COR-L47 (cell line): ENCODE measurements around the gene CHM.

Experiments used
- DNase-seq: peaks from one replicate; lab custom pipeline; 2025; lab: John Stamatoyannopoulos, UW

CHM gene

DNA sequence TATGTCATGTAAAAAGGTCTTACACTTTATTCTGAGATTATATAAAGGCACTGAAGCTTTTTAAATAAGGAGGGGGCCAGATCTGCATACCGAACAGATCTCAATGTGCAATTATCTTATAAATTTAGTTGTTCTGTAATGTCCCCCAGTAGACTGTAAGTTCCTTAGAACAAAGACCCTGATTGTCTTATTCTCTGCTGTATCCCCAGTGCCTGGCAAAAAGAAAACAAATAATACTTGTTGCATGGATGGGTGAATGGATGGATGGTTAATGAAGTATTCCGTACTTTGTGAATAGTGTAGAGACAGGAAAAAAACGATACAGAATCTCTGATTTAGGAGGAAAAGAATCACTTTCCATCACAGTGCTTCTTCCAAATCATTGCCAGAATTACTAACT is 141.5 kb downstream of the CHM start:
- DNase-seq, result no peak

DNA sequence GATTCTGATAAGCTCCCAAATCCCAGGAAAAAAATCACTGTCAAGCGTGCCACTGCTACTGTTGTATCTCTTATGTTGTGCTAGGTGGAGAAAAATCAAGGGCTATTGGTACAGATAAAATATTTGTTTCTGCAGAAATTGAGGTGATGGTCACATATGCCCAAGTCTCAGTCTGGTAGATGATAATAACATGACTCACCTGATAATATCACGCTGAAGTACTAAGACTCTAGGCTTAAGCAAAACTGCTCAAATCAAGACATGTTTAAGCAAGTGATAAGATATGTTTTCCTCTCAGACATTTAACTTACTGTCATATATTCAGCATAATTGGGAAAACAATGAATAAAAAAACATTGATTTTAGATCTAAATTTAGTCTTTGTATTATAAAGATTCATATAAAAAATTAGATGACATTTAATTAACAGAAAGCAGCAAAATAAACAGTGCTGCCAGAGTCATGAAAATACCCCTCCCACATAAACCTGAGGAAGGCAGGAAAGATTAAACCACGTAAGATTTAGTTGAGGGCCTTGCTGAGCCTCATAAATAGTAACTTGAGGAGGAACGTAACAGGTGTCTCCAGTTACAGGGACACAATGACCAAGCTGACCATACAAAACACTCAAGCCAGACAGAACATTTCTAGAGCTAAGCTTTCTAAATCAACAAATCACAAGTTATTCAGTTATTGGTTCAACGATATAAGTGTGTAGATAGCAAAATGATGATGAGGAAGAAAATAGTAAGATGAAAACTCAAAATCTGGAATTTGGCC is 143.5 kb downstream of the CHM start:
- no peak for DNase-seq

DNA sequence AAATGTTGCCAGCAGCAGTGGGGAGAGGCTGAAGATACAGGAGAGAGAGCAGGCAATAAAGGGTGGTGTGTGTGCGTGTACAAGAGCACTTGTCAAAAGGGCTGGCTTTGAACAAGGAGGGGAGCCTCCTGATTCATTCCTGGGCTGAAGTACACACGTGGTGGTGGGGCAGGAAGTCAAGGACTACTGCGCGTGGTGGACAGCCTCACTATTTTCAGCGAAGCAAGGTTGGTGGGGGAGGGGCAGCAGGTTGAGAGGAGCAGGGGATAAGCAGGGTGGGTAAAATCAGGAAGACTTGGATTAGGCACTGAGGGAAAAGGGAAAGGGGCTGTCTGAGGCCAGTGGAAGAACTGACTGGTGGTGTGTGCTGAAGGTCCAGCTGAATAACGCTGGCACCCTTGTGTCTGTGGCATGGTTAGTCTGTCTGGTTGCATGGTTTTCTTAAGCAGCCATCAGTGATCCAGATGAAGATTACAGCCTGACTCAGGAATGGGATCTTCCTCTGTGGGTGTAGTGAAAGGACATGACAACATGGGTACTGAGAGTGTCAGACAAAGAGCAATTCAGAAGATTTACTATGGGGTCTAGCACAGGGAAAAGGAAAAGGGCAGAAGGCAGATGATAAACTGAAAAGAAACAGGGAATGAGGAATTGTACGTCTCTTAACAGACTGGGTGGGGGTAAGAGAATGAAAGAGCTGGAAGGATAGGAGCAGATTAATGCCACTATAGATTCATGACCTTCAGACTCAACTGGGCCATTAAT is 149.8 kb downstream of the CHM start:
- DNase-seq, result no peak

DNA sequence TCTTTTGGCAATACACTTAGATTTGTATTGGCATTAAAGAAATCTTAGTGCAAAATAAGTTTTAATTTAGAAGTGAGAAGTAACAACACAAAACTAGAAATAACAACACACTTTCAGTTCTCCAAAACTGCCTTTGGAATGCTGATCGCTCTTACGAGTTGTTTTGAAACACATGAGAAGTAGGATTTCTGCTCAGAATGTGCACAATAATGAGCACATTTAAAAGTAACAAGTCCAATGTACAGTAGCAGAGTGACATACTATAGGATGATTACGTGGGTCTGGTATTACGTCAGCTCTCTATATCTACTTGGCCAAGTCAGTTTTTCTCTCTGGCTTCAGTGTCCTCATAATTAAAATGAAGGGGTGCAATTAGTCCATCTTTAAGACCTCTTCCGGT is 164.8 kb downstream of the CHM start:
- DNase-seq, result no peak

DNA sequence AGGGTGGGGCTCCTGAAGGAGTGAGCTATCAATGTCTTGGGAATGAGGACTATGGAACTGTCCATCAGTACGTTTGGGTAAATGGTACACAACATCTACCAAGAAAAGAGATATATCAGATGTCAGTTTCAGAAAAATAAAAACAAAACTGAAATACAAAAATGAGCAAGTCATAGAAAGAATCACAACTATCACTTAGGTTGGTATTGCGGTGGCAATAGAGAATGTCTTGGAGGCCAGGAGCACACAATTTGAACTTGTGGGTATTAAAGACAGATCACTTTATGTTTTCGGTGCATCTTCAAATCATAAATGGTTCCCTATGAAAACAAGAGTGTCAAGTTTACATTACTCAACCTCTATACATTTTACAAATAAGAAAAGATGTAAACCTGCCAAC is 176.8 kb downstream of the CHM start:
- no peak for DNase-seq

DNA sequence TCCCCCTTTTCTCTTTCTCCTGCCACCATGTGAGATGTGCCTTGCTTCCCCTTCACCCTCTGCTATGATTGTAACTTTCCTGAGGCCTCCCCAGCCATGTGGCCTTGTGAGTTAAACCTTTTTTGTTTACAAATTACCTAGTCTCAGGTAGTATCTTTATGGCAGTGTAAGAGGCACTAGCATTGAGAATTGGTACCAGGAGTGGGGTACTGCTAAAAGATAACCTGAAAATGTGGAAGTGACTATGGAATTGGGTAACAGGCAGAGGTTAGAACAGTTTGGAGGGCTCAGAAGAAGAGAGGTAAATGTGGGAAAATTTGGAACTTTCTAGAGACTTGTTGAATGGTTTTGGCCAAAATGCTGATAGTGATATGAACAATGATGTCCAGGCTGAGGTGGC is 182.0 kb downstream of the CHM start:
- DNase-seq, result no peak

DNA sequence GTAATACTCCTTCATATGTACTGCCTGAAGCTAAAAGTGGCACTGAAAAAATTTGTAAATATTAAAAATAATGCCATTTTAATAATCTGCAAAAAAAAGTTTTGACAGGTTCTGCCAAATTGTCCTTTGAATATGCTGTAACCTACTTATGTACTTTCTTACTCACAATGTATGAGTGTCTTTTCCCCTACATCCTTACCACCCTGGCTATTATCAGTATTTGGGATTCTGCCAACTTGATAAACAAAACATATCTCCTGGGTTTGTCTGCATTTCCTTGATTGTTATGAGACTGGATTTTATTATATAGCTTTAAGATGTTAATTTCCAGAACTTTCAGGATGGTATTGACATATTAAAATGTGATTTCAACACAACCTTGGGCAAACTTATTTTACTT is 187.9 kb downstream of the CHM start:
- peak; percentile 8 for DNase-seq

DNA sequence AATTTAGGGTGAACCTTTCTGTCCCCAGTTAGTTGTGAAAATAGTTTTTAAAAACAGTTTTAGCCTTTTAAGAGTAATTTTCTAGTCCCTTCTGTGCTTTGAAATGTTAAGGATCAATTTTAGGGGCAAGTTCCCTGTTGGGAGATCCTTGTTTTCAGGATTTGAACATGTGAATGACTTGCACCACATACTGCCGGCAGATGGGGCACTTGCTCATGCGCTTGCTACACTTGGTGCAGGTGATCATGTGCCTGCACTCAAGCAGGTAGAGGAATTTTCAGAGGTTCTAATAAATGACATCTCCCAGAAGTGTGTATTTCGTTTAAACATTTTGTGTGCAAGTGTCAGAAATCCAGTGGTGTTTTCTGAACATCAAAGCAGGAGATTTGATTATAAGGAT is 195.9 kb downstream of the CHM start:
- no peak for DNase-seq

DNA sequence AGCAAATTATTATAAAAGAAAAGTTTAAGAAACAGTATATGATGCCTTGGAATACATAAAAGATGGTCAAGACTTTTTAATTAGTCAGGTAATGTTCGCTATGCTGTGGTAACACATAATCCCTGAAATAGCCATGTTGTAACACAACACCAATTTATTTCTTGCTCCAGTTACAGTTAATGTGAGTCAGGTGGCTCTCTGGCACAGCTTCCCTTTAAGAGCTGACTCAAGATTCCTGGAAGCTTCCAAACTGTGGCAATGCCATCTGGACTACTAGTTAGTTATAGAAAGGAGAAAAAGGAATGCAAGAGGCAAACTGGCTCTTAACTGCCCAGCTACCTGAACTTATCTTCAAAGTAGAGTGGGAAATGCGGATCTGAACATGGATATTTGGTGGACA is 210.5 kb downstream of the CHM start:
- no peak for DNase-seq

DNA sequence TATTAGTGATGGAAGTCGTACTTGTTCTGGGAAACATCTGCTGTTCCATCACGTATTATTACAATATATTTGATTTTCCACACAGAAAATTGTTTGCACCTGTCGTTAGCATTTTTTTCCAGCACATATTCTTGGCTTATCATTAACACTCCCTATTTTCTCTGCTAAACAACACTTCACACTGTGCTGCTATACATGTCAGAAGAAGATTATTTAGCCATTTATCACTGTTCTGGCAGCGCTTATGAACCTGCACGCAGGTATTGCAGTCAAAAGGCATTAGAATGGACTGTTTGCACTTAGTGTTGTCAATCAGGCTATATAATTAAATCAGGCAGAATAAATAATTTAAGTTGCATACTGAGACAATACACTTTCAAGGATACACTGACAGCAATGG is 218.6 kb downstream of the CHM start:
- DNase-seq, result peak; percentile 85

DNA sequence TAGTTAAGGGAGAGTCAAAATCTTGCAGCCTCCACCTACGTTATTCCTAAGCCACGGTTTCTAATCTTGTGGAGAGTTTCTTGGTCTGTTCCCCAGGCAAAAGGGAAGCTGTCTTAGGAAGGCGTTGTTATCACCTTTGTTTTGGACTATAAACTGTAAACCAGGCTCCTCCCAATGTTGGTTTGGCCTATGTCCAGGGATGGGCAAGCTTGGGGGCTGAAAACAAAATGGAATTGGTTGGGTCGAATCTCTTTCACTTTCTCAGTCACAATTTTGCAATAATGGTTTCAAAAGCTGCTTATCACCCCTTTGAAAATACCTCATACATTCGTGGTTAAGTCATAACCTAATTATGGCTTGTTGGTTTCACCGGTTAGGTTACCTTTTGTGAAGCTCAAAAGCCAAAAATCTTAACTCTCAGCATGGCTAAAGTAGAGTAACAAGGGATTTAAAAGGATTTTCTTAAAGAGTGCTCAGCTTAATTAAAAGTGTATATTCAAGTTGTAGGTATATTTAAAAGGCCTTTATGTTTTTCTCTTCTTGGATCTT is 232.1 kb downstream of the CHM start:
- DNase-seq, result no peak
